ENCODE measurements around the gene FBRS. TPM values are rescaled to one million over a fixed set of nuclear protein-coding genes. Genes with fewer than 3 reads are reported as not detected.

FBRS gene
- total and polyA plus RNA-seq, 2 of the 8 experiments (the other 6 are each of a cell fraction or from before 2014, with no cell fraction given) = 2.4 to 13.9 TPM

- TF ChIP-seq CBX5 (IDR thresholded peaks at IDR 0.05; ENCODE audit: low read depth, low read length) = no peak
- TF ChIP-seq KDM5A (IDR thresholded peaks at IDR 0.05; ENCODE audit: low read length) = no peak
- TF ChIP-seq RXRA (IDR thresholded peaks at IDR 0.05; ENCODE audit: insufficient read depth, low read depth, low read length) = no peak
- no peak for TF ChIP-seq TEAD4 (IDR thresholded peaks at IDR 0.05; ENCODE audit: low read depth, low read length)
- no peak for TF ChIP-seq SP2 (IDR thresholded peaks at IDR 0.05; ENCODE audit: low read length)
Measured at GRCh38 chr16:30619202-30619601, 39.0 kb upstream of the FBRS start (continued).
